Stimulated activated CD4-positive, alpha-beta T cell treated with anti-CD3 and anti-CD28 coated beads, Interleukin-4, amount 100 ng/mL, for 4 hours (primary cell): Measurements from ENCODE around the gene CAPN1.
"Not testable (repeated sequence)": the region's sequence is repeated elsewhere in the genome, so short reads cannot be mapped to it uniquely, and the experiment has no call there.

Experiments used
- DNase-seq, 2 experiments: peaks; one replicate each; pipeline ENCODE4 v3.0.0-alpha.2; 2020

The CAPN1 gene

GRCh38 chr11:65221026-65221425 is 39.3 kb downstream of the CAPN1 start:
- no peak for DNase-seq

- DNase-seq, result no peak
These were observed 41.3 kb downstream of the CAPN1 start for GRCh38 chr11:65223011-65223410.

GRCh38 chr11:65224930-65225278 is 43.2 kb downstream of the CAPN1 start:
- DNase-seq, result no peak

GRCh38 chr11:65225279-65226102 is 43.8 kb downstream of the CAPN1 start:
- peak; percentile 57 to 60 for DNase-seq

- DNase-seq, result no peak
These were observed 44.3 kb downstream of the CAPN1 start for GRCh38 chr11:65226103-65226442.

GRCh38 chr11:65227879-65228278 is 46.2 kb downstream of the CAPN1 start:
- no peak for DNase-seq

GRCh38 chr11:65236194-65237059 is 54.7 kb downstream of the CAPN1 start:
- no peak for DNase-seq

- DNase-seq, result not testable (repeated sequence)
These were observed 56.6 kb downstream of the CAPN1 start for GRCh38 chr11:65238302-65238701.

GRCh38 chr11:65241134-65241533 is 59.4 kb downstream of the CAPN1 start:
- no peak for DNase-seq

GRCh38 chr11:65241692-65242091 is 60.0 kb downstream of the CAPN1 start:
- DNase-seq, result no peak

- DNase-seq, result no peak
These were observed 60.7 kb downstream of the CAPN1 start for GRCh38 chr11:65242389-65242788.

- no peak for DNase-seq
These were observed 62.1 kb downstream of the CAPN1 start for GRCh38 chr11:65243797-65244196.

- not testable (repeated sequence) for DNase-seq
These were observed 63.3 kb downstream of the CAPN1 start for GRCh38 chr11:65245046-65245445.

- no peak for DNase-seq
These were observed 64.8 kb downstream of the CAPN1 start for GRCh38 chr11:65246506-65246905.

- not testable (repeated sequence) for DNase-seq
These were observed 66.5 kb downstream of the CAPN1 start for GRCh38 chr11:65248184-65248710.

- no peak for DNase-seq
These were observed 69.7 kb downstream of the CAPN1 start for GRCh38 chr11:65251476-65251875.

GRCh38 chr11:65254724-65255123 is 73.0 kb downstream of the CAPN1 start:
- DNase-seq, result no peak

- DNase-seq, result no peak
These were observed 77.3 kb downstream of the CAPN1 start for GRCh38 chr11:65258988-65259387.

GRCh38 chr11:65260302-65260701 is 78.6 kb downstream of the CAPN1 start:
- DNase-seq, result no peak

GRCh38 chr11:65260756-65261590 is 79.2 kb downstream of the CAPN1 start:
- DNase-seq, result no peak
